B cell (primary cell): ENCODE data around the gene YOD1.

Experiments used
- CTCF ChIP-seq: fragments of 200-600 bp; IDR thresholded peaks from one replicate; pipeline ENCODE4 v1.8.0; 2022; ENCODE audit warnings: antibody characterized with exemption, mild to moderate bottlenecking
- EZH2 ChIP-seq: IDR thresholded peaks from 2 replicates; pipeline ENCODE4 v1.6.1; 2012; ENCODE audit warnings: borderline replicate concordance, low read depth, mild to moderate bottlenecking, moderate library complexity, low read length; ENCODE audit not compliant: insufficient read depth, poor library complexity, severe bottlenecking

- TF ChIP-seq EZH2 = no peak
- TF ChIP-seq CTCF = no peak
Observed at GRCh38 chr1:207055386-207056001, 4.5 kb upstream of the YOD1 start.
